NT2/D1 (cell line): Measurements from ENCODE around the gene DCTN3.

Source experiments
- SUZ12 ChIP-seq: IDR thresholded peaks from 2 replicates; pipeline ENCODE4 v1.6.1; 2011; ENCODE audit not compliant: insufficient read length, insufficient read depth; ENCODE audit errors: extremely low read depth
- YY1 ChIP-seq: IDR thresholded peaks from 2 replicates; pipeline ENCODE4 v1.6.1; 2011; ENCODE audit not compliant: insufficient read length, insufficient read depth
- ZNF274 ChIP-seq: IDR thresholded peaks from 2 replicates; pipeline ENCODE4 v1.6.1; 2011; ENCODE audit warnings: mild to moderate bottlenecking, low read depth, low read length

GRCh38 chr9:34642679-34643078 is 22.4 kb upstream of the DCTN3 start:
- TF ChIP-seq YY1 (no peak), SUZ12 (no peak), ZNF274 (no peak)
